HG02642 (cell line): ENCODE measurements around the gene DNMBP.
"Not testable (repeated sequence)": the region's sequence is repeated elsewhere in the genome, so short reads cannot be mapped to it uniquely, and the experiment has no call there.

Experiments used
- ATAC-seq: cut with Tn5 transposase; IDR thresholded peaks from one replicate; pipeline ENCODE4 v1.9.1; 2021; ENCODE audit warnings: mild to moderate bottlenecking; ENCODE audit not compliant: unreplicated experiment, poor library complexity

Gene DNMBP

GRCh38 chr10:99995269-99995668, 14.5 kb downstream of the DNMBP start:
- no peak for ATAC-seq

GRCh38 chr10:99994801-99995200, 14.9 kb downstream of the DNMBP start:
- no peak for ATAC-seq

- peak; percentile 75 for ATAC-seq
These were observed 15.8 kb downstream of the DNMBP start for GRCh38 chr10:99993701-99994689.

GRCh38 chr10:99985637-99986036, 24.1 kb downstream of the DNMBP start:
- not testable (repeated sequence) for ATAC-seq

- ATAC-seq = no peak
These were observed 25.3 kb downstream of the DNMBP start for GRCh38 chr10:99984211-99985034.

GRCh38 chr10:99983280-99983988, 26.3 kb downstream of the DNMBP start:
- no peak for ATAC-seq

GRCh38 chr10:99982728-99983127, 27.0 kb downstream of the DNMBP start:
- no peak for ATAC-seq

GRCh38 chr10:99981581-99982199, 28.1 kb downstream of the DNMBP start:
- no peak for ATAC-seq

- ATAC-seq = no peak
These were observed 30.6 kb downstream of the DNMBP start for GRCh38 chr10:99979066-99979685.

- no peak for ATAC-seq
These were observed 31.8 kb downstream of the DNMBP start for GRCh38 chr10:99977916-99978315.

GRCh38 chr10:99976886-99977665, 32.7 kb downstream of the DNMBP start:
- ATAC-seq = no peak

GRCh38 chr10:99975942-99976809, 33.6 kb downstream of the DNMBP start:
- ATAC-seq = no peak

GRCh38 chr10:99975106-99975829, 34.5 kb downstream of the DNMBP start:
- ATAC-seq = no peak

GRCh38 chr10:99973190-99973589, 36.6 kb downstream of the DNMBP start:
- no peak for ATAC-seq

- ATAC-seq = no peak
These were observed 41.8 kb downstream of the DNMBP start for GRCh38 chr10:99967961-99968360.

- no peak for ATAC-seq
These were observed 43.4 kb downstream of the DNMBP start for GRCh38 chr10:99966306-99966705.

- no peak for ATAC-seq
These were observed 44.0 kb downstream of the DNMBP start for GRCh38 chr10:99965700-99966099.
